DND-41 (cell line): ENCODE data around the gene COA1.

Experiments
- ATAC-seq: fragments of 200-7000 bp; cut with Tn5 transposase; 3 replicates; pipeline ENCODE4 v1.9.1; 2021; ENCODE audit warnings: low read depth; ENCODE audit not compliant: insufficient read depth
- DNase-seq: peaks from one replicate; pipeline ENCODE4 v3.0.0-alpha.2; 2020
- H2AFZ ChIP-seq: 2 replicates; pipeline ENCODE4 v1.6.0; 2012; ENCODE audit warnings: low read depth, low read length
- H3K27ac ChIP-seq: 2 replicates; pipeline ENCODE4 v1.5.1; 2012; ENCODE audit warnings: low read length, inconsistent platforms
- H3K27me3 ChIP-seq: fragments of 200-600 bp; sonication (generic); 2 replicates; pipeline ENCODE4 v1.6.0; 2012; ENCODE audit warnings: low read length, mild to moderate bottlenecking, inconsistent platforms; ENCODE audit not compliant: insufficient read depth, poor library complexity
- H3K36me3 ChIP-seq: 2 replicates; pipeline ENCODE4 v1.5.1; 2012; ENCODE audit warnings: low read length, inconsistent platforms; ENCODE audit not compliant: insufficient read depth
- H3K4me1 ChIP-seq: 2 replicates; pipeline ENCODE4 v1.5.1; 2012; ENCODE audit warnings: mild to moderate bottlenecking, low read length; ENCODE audit not compliant: insufficient read depth
- H3K4me2 ChIP-seq: 2 replicates; pipeline ENCODE4 v1.6.0; 2012; ENCODE audit warnings: mild to moderate bottlenecking, moderate library complexity, low read length, inconsistent platforms; ENCODE audit not compliant: insufficient read depth
- H3K4me3 ChIP-seq, 2 experiments: fragments of 200-600 bp in 1 of 2; shearing (Covaris generic) in 1 of 2; 2 replicates each; pipeline ENCODE4 v1.5.1; 2012 to 2016; ENCODE audit warnings: inconsistent platforms in 2 of 2, low read length in 2 of 2, mild to moderate bottlenecking in 2 of 2, low read depth in 1 of 2, moderate library complexity in 1 of 2
- H3K79me2 ChIP-seq: 2 replicates; pipeline ENCODE4 v1.6.0; 2012; ENCODE audit warnings: low read length, inconsistent platforms; ENCODE audit not compliant: insufficient read depth
- H3K9ac ChIP-seq: 2 replicates; pipeline ENCODE4 v1.6.0; 2012; ENCODE audit warnings: low read depth, mild to moderate bottlenecking, inconsistent platforms, low read length, moderate library complexity
- H3K9me3 ChIP-seq: 2 replicates; pipeline ENCODE4 v1.5.1; 2012; ENCODE audit warnings: low read length, moderate library complexity, mild to moderate bottlenecking, inconsistent platforms; ENCODE audit not compliant: insufficient read depth, severe bottlenecking
- H4K20me1 ChIP-seq: 2 replicates; pipeline ENCODE4 v1.6.0; 2012; ENCODE audit warnings: low read length; ENCODE audit not compliant: insufficient read depth
- EZH2 ChIP-seq: IDR thresholded peaks from 3 replicates; pipeline ENCODE4 v1.6.1; 2012; ENCODE audit warnings: borderline replicate concordance, low read depth, mild to moderate bottlenecking, moderate library complexity, low read length, inconsistent platforms; ENCODE audit not compliant: severe bottlenecking
- TF ChIP-seq, protein P1 (sequence below): IDR thresholded peaks from 2 replicates; pipeline ENCODE4 v1.5.1; 2012; ENCODE audit warnings: borderline replicate concordance, low read length, moderate library complexity, mild to moderate bottlenecking; ENCODE audit not compliant: poor library complexity, severe bottlenecking; ENCODE audit errors: extremely low read depth

COA1 gene

DNA sequence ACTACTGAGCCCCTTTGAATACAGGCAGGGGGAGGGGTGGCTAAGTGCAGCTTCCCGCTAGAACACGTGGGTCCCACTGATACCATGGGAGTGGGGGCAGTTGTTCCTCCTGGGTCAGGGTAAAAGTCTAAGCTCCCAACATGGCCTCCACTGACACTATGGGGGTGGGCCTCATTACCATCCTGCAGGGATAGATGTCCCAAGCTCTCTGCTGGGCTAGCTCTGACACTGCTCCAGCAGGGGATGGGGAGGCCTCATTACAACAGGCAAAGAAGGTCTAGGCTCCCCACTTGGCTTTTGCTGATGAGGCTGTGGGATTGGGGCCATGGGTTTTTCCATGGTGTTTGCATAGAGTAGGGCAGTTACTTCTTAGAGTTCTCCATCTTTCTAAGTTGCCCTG, 94.9 kb downstream of the COA1 start:
- Histone ChIP-seq H3K79me2 (peaks cover 66% of the 10 kb centered on the region), H3K4me3 (no peak overlapping the region), H3K9ac (no peak overlapping the region), H3K27ac (no peak overlapping the region), H2AFZ (no peak overlapping the region), H3K27me3 (no peaks in the 10 kb centered on the region), H4K20me1 (peaks cover 29% of the 10 kb centered on the region; the same call in 1 of the 2 replicates), H3K4me2 (no peak overlapping the region), H3K9me3 (no peaks in the 10 kb centered on the region), H3K4me1 (no peaks in the 10 kb centered on the region), H3K36me3 (peaks cover 95% of the 10 kb centered on the region)
- ATAC-seq (peak; percentile 27; the same call in 1 of the 3 replicates), DNase-seq (no peak)
- no peak for TF ChIP-seq EZH2
- TF ChIP-seq, protein P1, sequence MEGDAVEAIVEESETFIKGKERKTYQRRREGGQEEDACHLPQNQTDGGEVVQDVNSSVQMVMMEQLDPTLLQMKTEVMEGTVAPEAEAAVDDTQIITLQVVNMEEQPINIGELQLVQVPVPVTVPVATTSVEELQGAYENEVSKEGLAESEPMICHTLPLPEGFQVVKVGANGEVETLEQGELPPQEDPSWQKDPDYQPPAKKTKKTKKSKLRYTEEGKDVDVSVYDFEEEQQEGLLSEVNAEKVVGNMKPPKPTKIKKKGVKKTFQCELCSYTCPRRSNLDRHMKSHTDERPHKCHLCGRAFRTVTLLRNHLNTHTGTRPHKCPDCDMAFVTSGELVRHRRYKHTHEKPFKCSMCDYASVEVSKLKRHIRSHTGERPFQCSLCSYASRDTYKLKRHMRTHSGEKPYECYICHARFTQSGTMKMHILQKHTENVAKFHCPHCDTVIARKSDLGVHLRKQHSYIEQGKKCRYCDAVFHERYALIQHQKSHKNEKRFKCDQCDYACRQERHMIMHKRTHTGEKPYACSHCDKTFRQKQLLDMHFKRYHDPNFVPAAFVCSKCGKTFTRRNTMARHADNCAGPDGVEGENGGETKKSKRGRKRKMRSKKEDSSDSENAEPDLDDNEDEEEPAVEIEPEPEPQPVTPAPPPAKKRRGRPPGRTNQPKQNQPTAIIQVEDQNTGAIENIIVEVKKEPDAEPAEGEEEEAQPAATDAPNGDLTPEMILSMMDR: no peak

DNA sequence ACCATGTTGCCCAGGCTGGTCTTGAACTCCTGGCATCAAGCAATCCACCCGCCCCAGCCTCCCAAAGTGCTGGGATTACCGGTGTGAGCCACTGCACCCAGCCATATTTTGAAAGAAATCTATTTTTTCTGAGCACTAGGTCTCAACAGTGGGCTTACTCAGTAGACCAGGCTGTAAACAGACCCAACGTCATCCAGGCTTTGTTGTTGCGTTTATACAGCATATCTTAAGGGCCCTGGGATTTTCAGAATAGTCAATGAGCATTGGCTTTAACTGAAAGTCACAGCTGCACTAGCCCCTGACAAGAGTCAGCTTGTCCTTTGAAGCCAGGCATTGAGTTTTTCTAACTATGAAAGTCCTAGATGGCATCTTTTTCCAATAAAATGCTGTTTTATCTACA, 96.6 kb downstream of the COA1 start:
- DNase-seq: no peak
- peaks cover 77% of the 10 kb centered on the region for H3K79me2 ChIP-seq

DNA sequence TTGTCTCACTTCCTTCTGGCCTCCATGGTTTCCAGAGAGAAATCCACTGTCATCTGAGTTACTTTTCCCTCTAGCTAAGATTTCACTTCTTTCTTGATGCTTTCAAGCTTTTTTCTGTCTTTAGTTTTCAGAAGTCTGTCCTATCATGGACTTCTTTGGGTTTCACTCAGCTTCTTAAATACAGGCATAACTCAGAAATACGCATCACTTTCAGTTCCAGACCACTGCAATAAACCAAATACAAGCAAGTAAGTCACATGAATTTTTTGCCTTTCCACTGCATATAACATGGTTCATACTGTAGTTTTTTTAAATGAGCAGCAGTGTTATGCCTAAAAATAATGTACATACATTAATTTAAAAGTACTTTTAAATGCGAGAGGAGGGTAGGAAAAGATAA, 97.8 kb downstream of the COA1 start:
- Histone ChIP-seq H4K20me1 (peaks cover 39% of the 10 kb centered on the region; the same call in 1 of the 2 replicates), H2AFZ (no peak overlapping the region), H3K4me1 (no peaks in the 10 kb centered on the region), H3K27ac (no peak overlapping the region), H3K9ac (no peak overlapping the region), H3K36me3 (peaks cover 96% of the 10 kb centered on the region), H3K9me3 (no peaks in the 10 kb centered on the region), H3K79me2 (peaks cover 89% of the 10 kb centered on the region), H3K4me3 (no peak overlapping the region), H3K4me2 (no peak overlapping the region), H3K27me3 (no peaks in the 10 kb centered on the region)
- no peak for ATAC-seq
- DNase-seq: no peak
- TF ChIP-seq EZH2: no peak
- TF ChIP-seq, protein P1: no peak

More for the DNA sequence above, 96.6 kb downstream of the COA1 start:
- H3K4me1 ChIP-seq: no peaks in the 10 kb centered on the region
- peaks cover 96% of the 10 kb centered on the region for H3K36me3 ChIP-seq
- TF ChIP-seq EZH2: no peak
- TF ChIP-seq, protein P1: no peak
- H2AFZ ChIP-seq: no peak overlapping the region
- no peak overlapping the region for H3K4me3 ChIP-seq
- H3K27ac ChIP-seq: no peak overlapping the region
- no peaks in the 10 kb centered on the region for H3K9me3 ChIP-seq
- H3K4me2 ChIP-seq: no peak overlapping the region
- peaks cover 39% of the 10 kb centered on the region; the same call in 1 of the 2 replicates for H4K20me1 ChIP-seq
- H3K27me3 ChIP-seq: no peaks in the 10 kb centered on the region
- H3K9ac ChIP-seq: no peak overlapping the region
- no peak for ATAC-seq

DNA sequence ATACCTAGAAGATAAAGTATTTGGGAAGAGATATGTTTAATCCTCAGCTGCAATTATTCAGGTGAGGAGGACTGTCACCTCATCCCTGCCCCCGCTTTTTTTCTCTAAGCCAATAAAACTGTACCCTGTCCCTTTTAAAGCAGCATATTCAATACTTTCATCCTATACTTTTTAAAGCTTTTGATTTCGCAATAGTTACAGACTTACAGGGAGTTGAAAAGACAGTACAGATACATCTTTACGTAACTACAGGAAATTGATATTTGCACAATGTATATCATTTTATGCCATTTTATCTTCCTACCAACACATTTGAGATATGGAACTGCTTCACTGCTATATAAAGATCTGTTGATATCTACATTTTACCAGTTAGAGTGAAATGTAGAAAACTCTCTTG, 98.8 kb downstream of the COA1 start:
- H3K79me2 ChIP-seq: peaks cover 93% of the 10 kb centered on the region
- ATAC-seq: no peak
- peaks cover 47% of the 10 kb centered on the region; the same call in 1 of the 2 replicates for H4K20me1 ChIP-seq
- no peak overlapping the region for H3K27ac ChIP-seq
- H3K4me2 ChIP-seq: no peak overlapping the region
- H3K27me3 ChIP-seq: no peaks in the 10 kb centered on the region
- H2AFZ ChIP-seq: no peak overlapping the region
- no peaks in the 10 kb centered on the region for H3K4me1 ChIP-seq
- TF ChIP-seq, protein P1: no peak
- no peak for TF ChIP-seq EZH2
- DNase-seq: no peak
- peaks cover 97% of the 10 kb centered on the region for H3K36me3 ChIP-seq
- H3K4me3 ChIP-seq: no peak overlapping the region
- no peaks in the 10 kb centered on the region for H3K9me3 ChIP-seq
- H3K9ac ChIP-seq: no peak overlapping the region
